Gastrocnemius medialis (tissue), 4 donors: Measurements from ENCODE around the gene UBE2G2. TPM values are rescaled to one million over a fixed set of nuclear protein-coding genes. Genes with fewer than 3 reads are reported as not detected.

Source experiments
- ATAC-seq, 2 donors: fragments of 150-250 bp; one replicate each; pipeline ENCODE4 v1.9.1; 2016
- DNase-seq, 2 donors: peaks; one replicate each; pipeline ENCODE4 v3.0.0-alpha.2; 2019
- H3K27ac ChIP-seq, 4 donors: fragments of 200-600 bp; sonication (generic); 1 replicate in 1 of 4; 2 replicates in 3 of 4; pipeline ENCODE4 v1.5.1; 2016 to 2018; ENCODE audit warnings: mild to moderate bottlenecking in 2 of 4, moderate library complexity in 1 of 4
- H3K27me3 ChIP-seq, 3 donors: fragments of 200-600 bp; sonication (generic) in 2 of 3; 1 replicate in 1 of 3; 2 replicates in 2 of 3; pipeline versions ENCODE4 v1.5.1 to v1.6.0; 2016 to 2019; ENCODE audit warnings: mild to moderate bottlenecking in 1 of 3, moderate library complexity in 1 of 3
- H3K36me3 ChIP-seq, 2 donors: fragments of 200-600 bp; sonication (generic) in 1 of 2; one replicate each; pipeline ENCODE4 v1.5.1; 2017 to 2018
- H3K4me1 ChIP-seq, 2 donors: fragments of 200-600 bp; sonication (generic) in 1 of 2; one replicate each; pipeline ENCODE4 v1.5.1; 2016 to 2017; ENCODE audit warnings: mild to moderate bottlenecking in 2 of 2
- H3K4me3 ChIP-seq, 4 donors: fragments of 200-600 bp; sonication (generic) in 3 of 4; 1 replicate in 1 of 4; 2 replicates in 3 of 4; pipeline ENCODE4 v1.5.1; 2016 to 2019; ENCODE audit warnings: mild to moderate bottlenecking in 2 of 4
- H3K9me3 ChIP-seq, 3 donors: fragments of 200-600 bp; sonication (generic) in 2 of 3; 1 replicate in 1 of 3; 2 replicates in 2 of 3; pipeline ENCODE4 v1.5.1; 2016 to 2019
- POLR2A ChIP-seq, 2 donors: fragments of 450-650 bp; IDR thresholded peaks; one replicate each; pipeline ENCODE4 v1.6.1; 2017; ENCODE audit warnings: antibody characterized with exemption in 2 of 2, mild to moderate bottlenecking in 2 of 2, moderate library complexity in 2 of 2
- in situ Hi-C, 4 donors: fragments of 200-750 bp; cut with MboI; loops; one replicate each; pipeline versions ENCODE4 v1.15.0 to v1.8.0; 2017; ENCODE audit warnings: low sequenced_read_pairs in 4 of 4
- intact Hi-C: fragments of 100-400 bp; cut with DNase I; formaldehyde crosslinking; loops from one replicate; pipeline ENCODE4 v1.15.1; 2023; ENCODE audit warnings: low total_unique reads
- total RNA-seq, 4 donors: library from RNA; depleted of rRNA; stranded (reverse); fragments of >200 nt; gene quantifications; one replicate each; pipeline versions ENCODE4 v1.1.0 to v1.2.3, GENCODE V29; 2016
- TF ChIP-seq, protein P1 (sequence below), 5 experiments: fragments of 450-650 bp in 3 of 5; fragments of 200-600 bp in 2 of 5; sonication (generic) in 2 of 5; IDR thresholded peaks in 4 of 5; conservative IDR thresholded peaks in 1 of 5; 1 replicate in 4 of 5; 2 replicates in 1 of 5; pipeline ENCODE4 v1.5.1; 2016 to 2019; ENCODE audit warnings: antibody characterized with exemption in 5 of 5, mild to moderate bottlenecking in 3 of 5, moderate library complexity in 3 of 5

Gene UBE2G2
- total RNA-seq, 4 donors from 2014 or later: 64.2 to 83.8 (median 73.3) TPM

DNA sequence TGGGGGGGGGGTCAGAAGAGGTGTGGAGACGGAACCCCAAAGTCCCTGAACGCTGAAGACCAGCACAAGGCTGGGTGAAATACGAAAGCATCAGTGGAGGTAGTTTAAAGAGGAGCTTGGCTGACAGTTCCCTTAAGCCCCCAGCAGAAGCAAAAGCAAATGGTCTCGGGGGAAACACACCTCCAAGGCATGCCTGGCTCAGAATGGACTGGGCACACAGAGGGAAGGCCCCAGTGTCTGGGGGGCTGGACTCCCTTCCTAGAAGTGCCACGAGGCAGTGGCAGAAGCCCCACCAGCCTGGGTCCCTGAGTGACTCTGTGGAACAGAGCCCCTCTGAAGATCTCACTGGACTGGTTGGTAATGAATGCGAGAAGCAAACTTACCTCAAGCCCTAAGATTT, 43.9 kb downstream of the UBE2G2 start:
- intact Hi-C loops (no loop called here), in situ Hi-C loops (no loop called here)
- ATAC-seq (no peak), DNase-seq (no peak)
- H3K36me3 ChIP-seq: no peaks in the 10 kb centered on the region
- no peak for TF ChIP-seq POLR2A (IDR thresholded peaks at IDR 0.05)
- TF ChIP-seq, protein P1, sequence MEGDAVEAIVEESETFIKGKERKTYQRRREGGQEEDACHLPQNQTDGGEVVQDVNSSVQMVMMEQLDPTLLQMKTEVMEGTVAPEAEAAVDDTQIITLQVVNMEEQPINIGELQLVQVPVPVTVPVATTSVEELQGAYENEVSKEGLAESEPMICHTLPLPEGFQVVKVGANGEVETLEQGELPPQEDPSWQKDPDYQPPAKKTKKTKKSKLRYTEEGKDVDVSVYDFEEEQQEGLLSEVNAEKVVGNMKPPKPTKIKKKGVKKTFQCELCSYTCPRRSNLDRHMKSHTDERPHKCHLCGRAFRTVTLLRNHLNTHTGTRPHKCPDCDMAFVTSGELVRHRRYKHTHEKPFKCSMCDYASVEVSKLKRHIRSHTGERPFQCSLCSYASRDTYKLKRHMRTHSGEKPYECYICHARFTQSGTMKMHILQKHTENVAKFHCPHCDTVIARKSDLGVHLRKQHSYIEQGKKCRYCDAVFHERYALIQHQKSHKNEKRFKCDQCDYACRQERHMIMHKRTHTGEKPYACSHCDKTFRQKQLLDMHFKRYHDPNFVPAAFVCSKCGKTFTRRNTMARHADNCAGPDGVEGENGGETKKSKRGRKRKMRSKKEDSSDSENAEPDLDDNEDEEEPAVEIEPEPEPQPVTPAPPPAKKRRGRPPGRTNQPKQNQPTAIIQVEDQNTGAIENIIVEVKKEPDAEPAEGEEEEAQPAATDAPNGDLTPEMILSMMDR (IDR thresholded peaks at IDR 0.05 in 4 of 5, conservative IDR thresholded peaks at IDR 0.05 in 1 of 5): no peak
- no peak overlapping the region for H3K27ac ChIP-seq
- no peaks in the 10 kb centered on the region for H3K27me3 ChIP-seq
- H3K9me3 ChIP-seq: no peaks in the 10 kb centered on the region
- no peak overlapping the region for H3K4me3 ChIP-seq
- no peaks in the 10 kb centered on the region for H3K4me1 ChIP-seq

DNA sequence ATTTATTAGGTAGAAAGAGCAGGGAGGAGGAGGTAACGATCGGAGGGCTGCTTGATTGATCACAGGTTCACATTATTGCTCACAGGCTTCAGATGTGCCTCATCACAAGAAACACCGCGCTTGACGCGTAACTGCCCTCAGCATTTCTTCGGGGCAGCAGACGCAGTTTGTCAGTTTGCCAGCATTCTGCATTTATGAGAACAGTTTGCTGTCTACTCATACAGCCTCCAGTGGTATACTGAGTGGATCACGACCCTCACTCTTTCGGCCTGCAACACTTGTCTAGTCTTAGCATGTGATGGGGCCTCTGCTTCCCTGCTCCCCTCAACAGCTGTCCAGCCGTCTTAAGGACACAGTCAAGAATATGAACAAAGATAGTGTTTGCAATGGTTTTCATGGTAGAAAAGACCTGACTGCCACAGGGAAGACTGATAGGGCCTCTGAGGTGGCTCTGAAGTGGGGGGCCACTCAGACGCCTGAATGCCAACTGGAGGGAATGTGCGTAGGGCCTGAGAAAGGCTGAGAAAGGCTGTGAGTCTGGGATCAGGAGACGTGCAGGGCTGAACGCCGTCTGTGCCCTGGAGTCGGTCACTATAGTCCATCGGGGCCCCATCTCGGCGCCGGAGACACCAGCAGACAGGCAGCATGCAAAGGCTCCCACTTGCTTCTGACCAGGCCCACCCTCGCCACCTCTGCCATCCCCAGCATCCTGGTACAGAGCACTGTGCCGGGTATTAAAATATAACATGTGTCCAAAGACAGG, 45.0 kb downstream of the UBE2G2 start:
- Histone ChIP-seq H3K36me3 (no peaks in the 10 kb centered on the region), H3K9me3 (no peaks in the 10 kb centered on the region), H3K4me1 (no peaks in the 10 kb centered on the region), H3K27ac (no peak overlapping the region), H3K27me3 (no peaks in the 10 kb centered on the region), H3K4me3 (no peak overlapping the region)
- intact Hi-C loops (no loop called here), in situ Hi-C loops (no loop called here)
- TF ChIP-seq POLR2A (IDR thresholded peaks at IDR 0.05): no peak
- TF ChIP-seq, protein P1 (IDR thresholded peaks at IDR 0.05 in 4 of 5, conservative IDR thresholded peaks at IDR 0.05 in 1 of 5): no peak
- ATAC-seq (no peak), DNase-seq (no peak)

DNA sequence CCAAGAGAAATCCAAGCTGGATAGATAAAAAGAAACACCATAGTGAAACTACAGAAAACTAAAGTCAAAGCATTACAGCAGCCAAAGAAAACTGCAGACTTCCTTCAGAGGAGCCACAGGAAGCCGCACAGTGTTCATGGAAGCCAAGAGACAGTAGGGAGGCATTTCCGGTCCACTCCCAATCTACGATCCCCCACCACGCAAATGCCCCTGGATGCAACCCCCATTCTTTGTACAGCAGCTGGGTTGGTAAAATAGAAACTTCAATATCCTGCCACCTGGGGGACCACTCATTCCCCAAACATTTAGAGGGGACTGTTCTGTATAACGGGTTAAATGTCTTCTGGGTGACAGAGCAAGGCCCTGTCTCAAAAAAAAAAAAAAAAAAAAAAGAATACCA, 46.4 kb downstream of the UBE2G2 start:
- no peaks in the 10 kb centered on the region for H3K9me3 ChIP-seq
- intact Hi-C loops (no loop called here), in situ Hi-C loops (no loop called here)
- TF ChIP-seq, protein P1 (IDR thresholded peaks at IDR 0.05 in 4 of 5, conservative IDR thresholded peaks at IDR 0.05 in 1 of 5): no peak
- TF ChIP-seq POLR2A (IDR thresholded peaks at IDR 0.05): no peak
- H3K27me3 ChIP-seq: peaks cover 0 to 8% (median 2%) of the 10 kb centered on the region in 3 donors
- H3K36me3 ChIP-seq: no peaks in the 10 kb centered on the region
- DNase-seq (no peak), ATAC-seq (no peak)
- no peak overlapping the region for H3K27ac ChIP-seq
- no peak overlapping the region for H3K4me3 ChIP-seq
- no peaks in the 10 kb centered on the region for H3K4me1 ChIP-seq

DNA sequence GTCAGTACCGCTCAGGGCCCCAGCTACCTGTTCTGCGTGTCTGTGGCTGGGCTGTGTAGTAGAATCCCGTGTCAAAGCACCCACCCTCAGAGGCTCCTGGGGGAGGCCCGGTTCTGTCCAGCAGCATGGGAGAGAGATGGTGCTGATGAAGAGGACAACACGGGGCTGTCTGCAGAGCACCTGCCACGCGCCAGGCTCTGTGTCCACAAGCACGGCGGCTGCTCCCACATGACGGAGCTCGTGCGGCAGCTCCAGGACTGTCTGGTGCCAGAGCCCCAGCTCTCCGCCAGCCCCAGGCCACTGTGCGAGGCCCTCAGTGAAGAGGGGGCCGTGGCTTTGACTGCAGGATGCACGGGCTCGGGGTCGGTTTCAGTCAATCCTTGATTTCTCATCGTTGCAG, 48.3 kb downstream of the UBE2G2 start:
- Histone ChIP-seq H3K9me3 (no peaks in the 10 kb centered on the region), H3K36me3 (no peaks in the 10 kb centered on the region), H3K27ac (no peak overlapping the region), H3K27me3 (peaks cover 0 to 14% (median 7%) of the 10 kb centered on the region in 3 donors), H3K4me1 (no peaks in the 10 kb centered on the region), H3K4me3 (no peak overlapping the region)
- TF ChIP-seq, protein P1 (IDR thresholded peaks at IDR 0.05 in 4 of 5, conservative IDR thresholded peaks at IDR 0.05 in 1 of 5): no peak
- no peak for TF ChIP-seq POLR2A (IDR thresholded peaks at IDR 0.05)
- ATAC-seq (no peak), DNase-seq (no peak)
- in situ Hi-C loops (no loop called here), intact Hi-C loops (no loop called here)
